WTC11 (cell line): Measurements from ENCODE around the gene FAM168B. TPM values are rescaled to one million over a fixed set of nuclear protein-coding genes. Genes with fewer than 3 reads are reported as not detected.

Experiments
- E2F4 ChIP-seq: sonication (generic); formaldehyde crosslinking; IDR thresholded peaks from 2 replicates; pipeline ENCODE4 v1.8.1; 2022; ENCODE audit warnings: low read depth, mild to moderate bottlenecking, moderate library complexity, missing genetic modification reagents, borderline replicate concordance
- ESRRA ChIP-seq: sonication (generic); formaldehyde crosslinking; IDR thresholded peaks from 2 replicates; pipeline ENCODE4 v1.8.1; 2022; ENCODE audit warnings: mild to moderate bottlenecking, missing genetic modification reagents, borderline replicate concordance
- HMGA2 ChIP-seq: fragments of 250-450 bp; sonication (Bioruptor Pico); IDR thresholded peaks from 2 replicates; pipeline ENCODE4 v1.4.0; 2021; ENCODE audit warnings: mild to moderate bottlenecking, moderate library complexity
- JAZF1 ChIP-seq: fragments of 250-450 bp; sonication (Bioruptor Pico); IDR thresholded peaks from 2 replicates; pipeline ENCODE4 v1.9.0; 2021; ENCODE audit warnings: moderate library complexity, mild to moderate bottlenecking, inconsistent platforms
- PRRX2 ChIP-seq: fragments of 250-450 bp; sonication (Bioruptor Pico); IDR thresholded peaks from 2 replicates; pipeline ENCODE4 v1.8.0; 2021; ENCODE audit warnings: mild to moderate bottlenecking
- total RNA-seq: library from RNA; stranded (reverse); gene quantifications from 3 replicates; pipeline ENCODE4 v1.2.3, GENCODE V29; 2021

FAM168B gene
- total RNA-seq, 1 experiment from 2014 or later: 63.9 TPM

DNA sequence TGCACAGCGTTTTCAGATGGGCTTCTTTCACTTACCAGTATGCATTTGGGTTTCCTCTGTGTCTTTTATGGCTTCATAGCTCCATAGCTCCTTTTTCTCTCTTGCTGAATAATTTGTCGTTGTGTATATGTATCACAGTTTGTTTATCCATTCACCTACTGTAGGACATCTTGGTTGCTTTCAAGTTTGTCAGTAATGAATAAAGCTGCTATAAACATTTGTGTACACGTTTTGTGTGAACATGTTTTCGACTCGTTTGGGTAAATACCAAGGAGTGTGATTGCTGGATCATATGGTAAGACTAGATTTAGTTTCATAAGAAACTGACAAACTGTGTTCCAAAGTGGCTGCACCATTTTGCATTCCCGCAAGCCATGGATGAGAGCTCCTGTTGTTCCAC, 94.7 kb downstream of the FAM168B start (continued):
- no peak for TF ChIP-seq ESRRA (CRISPR knock-in tag)
- TF ChIP-seq PRRX2: no peak
- no peak for TF ChIP-seq HMGA2 (CRISPR knock-in tag)
- no peak for TF ChIP-seq JAZF1 (CRISPR knock-in tag)
- TF ChIP-seq E2F4: no peak
- TF ChIP-seq, all 79 proteins: peak for 0

Other genes starting within 250 kb of the FAM168B start
- gene PLEKHB2, start 11.9 kb upstream of the FAM168B start, total RNA-seq: 62.1 to 65.6 TPM (median 63.1 TPM) in 3 replicates
- gene POTEE, start 116.1 kb upstream of the FAM168B start, total RNA-seq: 2.1 to 2.6 TPM (median 2.2 TPM) in 3 replicates